Measurements from ENCODE around the gene MAST3.

- TF ChIP-seq CTCF (IDR thresholded peaks at IDR 0.05; ENCODE audit: control extremely low read depth in 1 of 3, insufficient read depth in 1 of 3, low read depth in 1 of 3, low read length in 3 of 3), result no peak
- no peak for TF ChIP-seq MAX (IDR thresholded peaks at IDR 0.05)
- TF ChIP-seq KDM1A (IDR thresholded peaks at IDR 0.05; ENCODE audit: borderline replicate concordance, low read length), result no peak
- TF ChIP-seq GTF2F1 (IDR thresholded peaks at IDR 0.05; ENCODE audit: borderline replicate concordance, low read depth, low read length), result no peak
- TF ChIP-seq POLR2A (IDR thresholded peaks at IDR 0.05; ENCODE audit: control extremely low read depth in 1 of 2, low read depth in 2 of 2, low read length in 2 of 2), result no peak
- TF ChIP-seq JUN (IDR thresholded peaks at IDR 0.05; ENCODE audit: low read depth, low read length), result no peak
- no peak for TF ChIP-seq NRF1 (IDR thresholded peaks at IDR 0.05; ENCODE audit: low read depth, low read length)
- TF ChIP-seq SP1 (IDR thresholded peaks at IDR 0.05; ENCODE audit: low read depth, low read length), result no peak
- TF ChIP-seq GABPA (IDR thresholded peaks at IDR 0.05; ENCODE audit: borderline replicate concordance, insufficient read depth, low read length), result no peak
- no peak for TF ChIP-seq ATF2 (IDR thresholded peaks at IDR 0.05; ENCODE audit: low read length)
- no peak for TF ChIP-seq SIN3A (conservative IDR thresholded peaks at IDR 0.05 in 1 of 2, IDR thresholded peaks at IDR 0.05 in 1 of 2; ENCODE audit: low read depth in 1 of 2, low read length in 2 of 2)
- TF ChIP-seq SIRT6 (IDR thresholded peaks at IDR 0.05; ENCODE audit: low read length), result no peak
- TF ChIP-seq RBBP5 (IDR thresholded peaks at IDR 0.05; ENCODE audit: borderline replicate concordance, low read depth, low read length), result no peak
Observed at GRCh38 chr19:18109341-18109732, 11.8 kb downstream of the MAST3 start.

Measured in H1 (cell line).